HEK293 (cell line): ENCODE data around the gene SCN10A.

Experiments
- CTCF ChIA-PET: fragments of 350-600 bp; formaldehyde crosslinking; extraction: SDS; loops from one replicate; lab custom pipeline; 2021; ENCODE audit warnings: antibody characterized with exemption; lab: Yijun Ruan, JAX
- POLR2A ChIA-PET: fragments of 300-600 bp; formaldehyde crosslinking; extraction: SDS; loops from one replicate; lab custom pipeline; 2020; ENCODE audit warnings: antibody characterized with exemption, inconsistent platforms; lab: Yijun Ruan, JAX
- H3K27ac ChIP-seq: fragments of 200-500 bp; sonication (Bioruptor generic); 2 replicates; pipeline ENCODE4 v1.5.1; 2014; ENCODE audit warnings: low read depth, low read length, control low read depth, inconsistent platforms; ENCODE audit errors: extremely low read depth
- H3K36me3 ChIP-seq, 2 experiments: fragments of 200-500 bp in 1 of 2; sonication (Bioruptor generic) in 1 of 2; 1 replicate in 1 of 2; 2 replicates in 1 of 2; pipeline ENCODE4 v1.5.1; 2014 to 2017; ENCODE audit warnings: inconsistent platforms in 2 of 2, low read length in 2 of 2; ENCODE audit not compliant: control insufficient read depth in 2 of 2, insufficient read depth in 1 of 2
- H3K4me1 ChIP-seq: fragments of 200-500 bp; sonication (Bioruptor generic); 2 replicates; pipeline ENCODE4 v1.5.1; 2014; ENCODE audit warnings: mild to moderate bottlenecking, low read length, inconsistent platforms; ENCODE audit not compliant: control insufficient read depth, insufficient read depth
- H3K4me3 ChIP-seq: 2 replicates; pipeline ENCODE4 v1.5.1; 2011; ENCODE audit warnings: low read depth, mild to moderate bottlenecking, control low read depth, low read length, moderate library complexity
- H3K9me3 ChIP-seq: fragments of 200-500 bp; sonication (Bioruptor generic); 2 replicates; pipeline ENCODE4 v1.5.1; 2014; ENCODE audit warnings: low read depth, low read length, inconsistent platforms; ENCODE audit not compliant: control insufficient read depth, insufficient read depth
- FEZF1 ChIP-seq: fragments of 450-650 bp; formaldehyde crosslinking; IDR thresholded peaks from 2 replicates; pipeline ENCODE4 v1.5.1; 2016; ENCODE audit warnings: missing biosample characterization, missing genetic modification characterization
- GLI4 ChIP-seq: fragments of 450-650 bp; formaldehyde crosslinking; IDR thresholded peaks from 2 replicates; pipeline ENCODE4 v1.5.1; 2016; ENCODE audit warnings: missing biosample characterization, missing genetic modification characterization
- GLIS1 ChIP-seq: fragments of 450-650 bp; formaldehyde crosslinking; IDR thresholded peaks from 2 replicates; pipeline ENCODE4 v1.5.1; 2016; ENCODE audit warnings: missing biosample characterization, missing genetic modification characterization
- HOXC10 ChIP-seq: sonication (generic); formaldehyde crosslinking; IDR thresholded peaks from 2 replicates; pipeline ENCODE4 v1.8.1; 2023; ENCODE audit warnings: mild to moderate bottlenecking, missing genetic modification reagents
- HOXD13 ChIP-seq: sonication (generic); formaldehyde crosslinking; IDR thresholded peaks from 2 replicates; pipeline ENCODE4 v1.8.0; 2022; ENCODE audit warnings: missing genetic modification reagents, borderline replicate concordance
- MEIS1 ChIP-seq: sonication (generic); formaldehyde crosslinking; IDR thresholded peaks from 2 replicates; pipeline ENCODE4 v1.8.1; 2022; ENCODE audit warnings: missing genetic modification reagents, mild to moderate bottlenecking, borderline replicate concordance
- PRDM1 ChIP-seq: fragments of 450-650 bp; formaldehyde crosslinking; IDR thresholded peaks from 2 replicates; pipeline ENCODE4; 2016; ENCODE audit warnings: missing biosample characterization, missing genetic modification characterization
- SP7 ChIP-seq: fragments of 450-650 bp; formaldehyde crosslinking; IDR thresholded peaks from 2 replicates; pipeline ENCODE4 v1.5.1; 2016; ENCODE audit warnings: missing biosample characterization, missing genetic modification characterization
- TRIM28 ChIP-seq: IDR thresholded peaks from 2 replicates; pipeline ENCODE4 v1.6.1; 2011; ENCODE audit warnings: low read length, control low read depth, borderline replicate concordance
- ZBTB20 ChIP-seq: fragments of 450-650 bp; formaldehyde crosslinking; IDR thresholded peaks from 2 replicates; pipeline ENCODE4 v1.5.1; 2016; ENCODE audit warnings: missing biosample characterization, missing genetic modification characterization
- ZBTB7A ChIP-seq: fragments of 450-650 bp; formaldehyde crosslinking; IDR thresholded peaks from 2 replicates; pipeline ENCODE4 v1.5.1; 2016; ENCODE audit warnings: low read depth, missing biosample characterization, missing genetic modification characterization
- ZNF157 ChIP-seq: fragments of 450-650 bp; formaldehyde crosslinking; IDR thresholded peaks from 2 replicates; pipeline ENCODE4 v1.5.1; 2016; ENCODE audit warnings: missing biosample characterization, missing genetic modification characterization
- ZNF335 ChIP-seq: fragments of 450-650 bp; formaldehyde crosslinking; conservative IDR thresholded peaks from 2 replicates; pipeline ENCODE4 v1.5.1; 2016; ENCODE audit warnings: missing biosample characterization, missing genetic modification characterization
- ZNF610 ChIP-seq: fragments of 450-650 bp; formaldehyde crosslinking; IDR thresholded peaks from 2 replicates; pipeline ENCODE4 v1.5.1; 2016; ENCODE audit warnings: missing biosample characterization, missing genetic modification characterization, borderline replicate concordance
- TF ChIP-seq, protein P1 (sequence below): fragments of 450-650 bp; formaldehyde crosslinking; IDR thresholded peaks from 2 replicates; pipeline ENCODE4 v1.5.1; 2016; ENCODE audit warnings: missing biosample characterization, missing genetic modification characterization
- TF ChIP-seq, protein P2 (sequence below): fragments of 450-650 bp; formaldehyde crosslinking; IDR thresholded peaks from 2 replicates; pipeline ENCODE4 v1.5.1; 2016; ENCODE audit warnings: missing biosample characterization, missing genetic modification characterization
- TF ChIP-seq, protein P3 (sequence below): fragments of 450-650 bp; formaldehyde crosslinking; IDR thresholded peaks from 2 replicates; pipeline ENCODE4; 2016; ENCODE audit warnings: missing biosample characterization, missing genetic modification characterization
- TF ChIP-seq, protein P4 (sequence below): fragments of 450-650 bp; formaldehyde crosslinking; IDR thresholded peaks from 2 replicates; pipeline ENCODE4 v1.5.1; 2016; ENCODE audit warnings: missing biosample characterization, missing genetic modification characterization
- TF ChIP-seq, protein P5 (sequence below): fragments of 450-650 bp; formaldehyde crosslinking; IDR thresholded peaks from 2 replicates; pipeline ENCODE4 v1.5.1; 2016; ENCODE audit warnings: missing biosample characterization, missing genetic modification characterization
- TF ChIP-seq, protein P6 (sequence below): fragments of 450-650 bp; formaldehyde crosslinking; IDR thresholded peaks from 2 replicates; pipeline ENCODE4 v1.5.1; 2016; ENCODE audit warnings: missing biosample characterization, missing genetic modification characterization
- TF ChIP-seq, protein P7 (sequence below): sonication (generic); formaldehyde crosslinking; IDR thresholded peaks from 2 replicates; pipeline ENCODE4 v1.8.1; 2022; ENCODE audit warnings: mild to moderate bottlenecking, moderate library complexity, missing genetic modification reagents

The SCN10A gene

DNA sequence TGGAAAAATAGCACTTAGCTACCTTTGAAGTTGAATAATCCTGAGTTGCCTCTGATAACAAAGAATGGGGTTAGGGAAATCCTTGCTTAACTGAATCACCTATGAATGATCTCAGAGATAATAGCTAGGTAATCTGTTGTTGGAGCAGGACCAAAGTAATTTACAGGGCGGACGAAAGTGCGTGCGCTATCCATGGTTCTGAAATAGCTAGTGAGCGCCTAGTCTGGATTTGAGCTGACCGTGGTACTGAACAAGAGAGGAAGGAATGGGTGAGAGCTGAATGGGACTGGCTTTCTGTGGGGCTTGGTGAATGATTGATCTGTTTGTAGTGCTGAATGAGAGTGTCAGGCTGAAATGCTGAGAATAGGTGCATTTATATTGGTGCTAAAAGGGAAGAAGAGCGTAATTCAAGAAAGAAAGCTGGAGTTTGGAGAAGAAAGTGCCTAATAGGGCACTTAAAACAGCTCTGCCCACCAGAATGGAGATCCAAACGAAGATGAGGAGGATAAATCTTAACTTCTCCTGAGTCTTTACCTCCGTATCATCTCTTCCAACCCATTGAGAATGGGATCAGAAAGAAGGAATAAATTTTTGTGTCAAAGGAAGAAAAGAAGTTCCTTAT, 10.1 kb downstream of the SCN10A start:
- TF ChIP-seq GLIS1 (tag by site-specific recombination) (no peak), GLI4 (no peak), FEZF1 (tag by site-specific recombination) (no peak), HOXD13 (CRISPR knock-in tag) (peak; percentile 88; the same call in 1 of the 2 replicates), TRIM28 (0 out of 2 replicates have a peak, but pooled peaks have one; percentile 28), HOXC10 (CRISPR knock-in tag) (no peak), SP7 (peak; percentile 47; the same call in 1 of the 2 replicates), ZNF335 (tag by site-specific recombination) (no peak), MEIS1 (CRISPR knock-in tag) (0 out of 2 replicates have a peak, but pooled peaks have one; percentile 51), ZBTB7A (no peak), ZBTB20 (tag by site-specific recombination) (0 out of 2 replicates have a peak, but pooled peaks have one; percentile 8), ZNF610 (tag by site-specific recombination) (peak; percentile 43; the same call in 1 of the 2 replicates), ZNF157 (tag by site-specific recombination) (no peak), PRDM1 (tag by site-specific recombination) (0 out of 2 replicates have a peak, but pooled peaks have one; percentile 29)
- TF ChIP-seq, protein P1, sequence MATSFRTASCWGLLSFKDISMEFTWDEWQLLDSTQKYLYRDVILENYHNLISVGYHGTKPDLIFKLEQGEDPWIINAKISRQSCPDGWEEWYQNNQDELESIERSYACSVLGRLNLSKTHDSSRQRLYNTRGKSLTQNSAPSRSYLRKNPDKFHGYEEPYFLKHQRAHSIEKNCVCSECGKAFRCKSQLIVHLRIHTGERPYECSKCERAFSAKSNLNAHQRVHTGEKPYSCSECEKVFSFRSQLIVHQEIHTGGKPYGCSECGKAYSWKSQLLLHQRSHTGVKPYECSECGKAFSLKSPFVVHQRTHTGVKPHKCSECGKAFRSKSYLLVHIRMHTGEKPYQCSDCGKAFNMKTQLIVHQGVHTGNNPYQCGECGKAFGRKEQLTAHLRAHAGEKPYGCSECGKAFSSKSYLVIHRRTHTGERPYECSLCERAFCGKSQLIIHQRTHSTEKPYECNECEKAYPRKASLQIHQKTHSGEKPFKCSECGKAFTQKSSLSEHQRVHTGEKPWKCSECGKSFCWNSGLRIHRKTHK (tag by site-specific recombination): no peak
- TF ChIP-seq, protein P2, sequence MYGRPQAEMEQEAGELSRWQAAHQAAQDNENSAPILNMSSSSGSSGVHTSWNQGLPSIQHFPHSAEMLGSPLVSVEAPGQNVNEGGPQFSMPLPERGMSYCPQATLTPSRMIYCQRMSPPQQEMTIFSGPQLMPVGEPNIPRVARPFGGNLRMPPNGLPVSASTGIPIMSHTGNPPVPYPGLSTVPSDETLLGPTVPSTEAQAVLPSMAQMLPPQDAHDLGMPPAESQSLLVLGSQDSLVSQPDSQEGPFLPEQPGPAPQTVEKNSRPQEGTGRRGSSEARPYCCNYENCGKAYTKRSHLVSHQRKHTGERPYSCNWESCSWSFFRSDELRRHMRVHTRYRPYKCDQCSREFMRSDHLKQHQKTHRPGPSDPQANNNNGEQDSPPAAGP (tag by site-specific recombination): no peak
- TF ChIP-seq, protein P3, sequence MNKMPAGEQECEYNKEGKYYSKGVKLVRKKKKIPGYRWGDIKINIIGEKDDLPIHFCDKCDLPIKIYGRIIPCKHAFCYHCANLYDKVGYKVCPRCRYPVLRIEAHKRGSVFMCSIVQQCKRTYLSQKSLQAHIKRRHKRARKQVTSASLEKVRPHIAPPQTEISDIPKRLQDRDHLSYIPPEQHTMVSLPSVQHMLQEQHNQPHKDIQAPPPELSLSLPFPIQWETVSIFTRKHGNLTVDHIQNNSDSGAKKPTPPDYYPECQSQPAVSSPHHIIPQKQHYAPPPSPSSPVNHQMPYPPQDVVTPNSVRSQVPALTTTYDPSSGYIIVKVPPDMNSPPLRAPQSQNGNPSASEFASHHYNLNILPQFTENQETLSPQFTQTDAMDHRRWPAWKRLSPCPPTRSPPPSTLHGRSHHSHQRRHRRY (tag by site-specific recombination): no peak
- TF ChIP-seq, protein P4, sequence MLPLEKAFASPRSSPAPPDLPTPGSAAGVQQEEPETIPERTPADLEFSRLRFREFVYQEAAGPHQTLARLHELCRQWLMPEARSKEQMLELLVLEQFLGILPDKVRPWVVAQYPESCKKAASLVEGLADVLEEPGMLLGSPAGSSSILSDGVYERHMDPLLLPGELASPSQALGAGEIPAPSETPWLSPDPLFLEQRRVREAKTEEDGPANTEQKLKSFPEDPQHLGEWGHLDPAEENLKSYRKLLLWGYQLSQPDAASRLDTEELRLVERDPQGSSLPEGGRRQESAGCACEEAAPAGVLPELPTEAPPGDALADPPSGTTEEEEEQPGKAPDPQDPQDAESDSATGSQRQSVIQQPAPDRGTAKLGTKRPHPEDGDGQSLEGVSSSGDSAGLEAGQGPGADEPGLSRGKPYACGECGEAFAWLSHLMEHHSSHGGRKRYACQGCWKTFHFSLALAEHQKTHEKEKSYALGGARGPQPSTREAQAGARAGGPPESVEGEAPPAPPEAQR (tag by site-specific recombination): no peak
- TF ChIP-seq, protein P5, sequence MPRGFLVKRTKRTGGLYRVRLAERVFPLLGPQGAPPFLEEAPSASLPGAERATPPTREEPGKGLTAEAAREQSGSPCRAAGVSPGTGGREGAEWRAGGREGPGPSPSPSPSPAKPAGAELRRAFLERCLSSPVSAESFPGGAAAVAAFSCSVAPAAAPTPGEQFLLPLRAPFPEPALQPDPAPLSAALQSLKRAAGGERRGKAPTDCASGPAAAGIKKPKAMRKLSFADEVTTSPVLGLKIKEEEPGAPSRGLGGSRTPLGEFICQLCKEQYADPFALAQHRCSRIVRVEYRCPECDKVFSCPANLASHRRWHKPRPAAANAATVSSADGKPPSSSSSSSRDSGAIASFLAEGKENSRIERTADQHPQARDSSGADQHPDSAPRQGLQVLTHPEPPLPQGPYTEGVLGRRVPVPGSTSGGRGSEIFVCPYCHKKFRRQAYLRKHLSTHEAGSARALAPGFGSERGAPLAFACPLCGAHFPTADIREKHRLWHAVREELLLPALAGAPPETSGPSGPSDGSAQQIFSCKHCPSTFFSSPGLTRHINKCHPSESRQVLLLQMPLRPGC: no peak
- TF ChIP-seq, protein P6, sequence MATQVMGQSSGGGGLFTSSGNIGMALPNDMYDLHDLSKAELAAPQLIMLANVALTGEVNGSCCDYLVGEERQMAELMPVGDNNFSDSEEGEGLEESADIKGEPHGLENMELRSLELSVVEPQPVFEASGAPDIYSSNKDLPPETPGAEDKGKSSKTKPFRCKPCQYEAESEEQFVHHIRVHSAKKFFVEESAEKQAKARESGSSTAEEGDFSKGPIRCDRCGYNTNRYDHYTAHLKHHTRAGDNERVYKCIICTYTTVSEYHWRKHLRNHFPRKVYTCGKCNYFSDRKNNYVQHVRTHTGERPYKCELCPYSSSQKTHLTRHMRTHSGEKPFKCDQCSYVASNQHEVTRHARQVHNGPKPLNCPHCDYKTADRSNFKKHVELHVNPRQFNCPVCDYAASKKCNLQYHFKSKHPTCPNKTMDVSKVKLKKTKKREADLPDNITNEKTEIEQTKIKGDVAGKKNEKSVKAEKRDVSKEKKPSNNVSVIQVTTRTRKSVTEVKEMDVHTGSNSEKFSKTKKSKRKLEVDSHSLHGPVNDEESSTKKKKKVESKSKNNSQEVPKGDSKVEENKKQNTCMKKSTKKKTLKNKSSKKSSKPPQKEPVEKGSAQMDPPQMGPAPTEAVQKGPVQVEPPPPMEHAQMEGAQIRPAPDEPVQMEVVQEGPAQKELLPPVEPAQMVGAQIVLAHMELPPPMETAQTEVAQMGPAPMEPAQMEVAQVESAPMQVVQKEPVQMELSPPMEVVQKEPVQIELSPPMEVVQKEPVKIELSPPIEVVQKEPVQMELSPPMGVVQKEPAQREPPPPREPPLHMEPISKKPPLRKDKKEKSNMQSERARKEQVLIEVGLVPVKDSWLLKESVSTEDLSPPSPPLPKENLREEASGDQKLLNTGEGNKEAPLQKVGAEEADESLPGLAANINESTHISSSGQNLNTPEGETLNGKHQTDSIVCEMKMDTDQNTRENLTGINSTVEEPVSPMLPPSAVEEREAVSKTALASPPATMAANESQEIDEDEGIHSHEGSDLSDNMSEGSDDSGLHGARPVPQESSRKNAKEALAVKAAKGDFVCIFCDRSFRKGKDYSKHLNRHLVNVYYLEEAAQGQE (tag by site-specific recombination): peak; percentile 100
- TF ChIP-seq, protein P7, sequence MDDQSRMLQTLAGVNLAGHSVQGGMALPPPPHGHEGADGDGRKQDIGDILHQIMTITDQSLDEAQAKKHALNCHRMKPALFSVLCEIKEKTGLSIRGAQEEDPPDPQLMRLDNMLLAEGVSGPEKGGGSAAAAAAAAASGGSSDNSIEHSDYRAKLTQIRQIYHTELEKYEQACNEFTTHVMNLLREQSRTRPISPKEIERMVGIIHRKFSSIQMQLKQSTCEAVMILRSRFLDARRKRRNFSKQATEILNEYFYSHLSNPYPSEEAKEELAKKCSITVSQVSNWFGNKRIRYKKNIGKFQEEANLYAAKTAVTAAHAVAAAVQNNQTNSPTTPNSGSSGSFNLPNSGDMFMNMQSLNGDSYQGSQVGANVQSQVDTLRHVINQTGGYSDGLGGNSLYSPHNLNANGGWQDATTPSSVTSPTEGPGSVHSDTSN (CRISPR knock-in tag): peak; percentile 93
- POLR2A ChIA-PET: no interaction called here
- H3K4me1 ChIP-seq: no peaks in the 10 kb centered on the region
- H3K36me3 ChIP-seq: no peaks in the 10 kb centered on the region
- CTCF ChIA-PET: no interaction called here
- H3K4me3 ChIP-seq: no peak overlapping the region
- no peaks in the 10 kb centered on the region for H3K9me3 ChIP-seq
- no peak overlapping the region for H3K27ac ChIP-seq
